Endothelial cell of umbilical vein (primary cell): Measurements from ENCODE around the gene BABAM1. TPM values are rescaled to one million over a fixed set of nuclear protein-coding genes. Genes with fewer than 3 reads are reported as not detected.

Source experiments
- BruUV-seq: library from RNA; stranded (reverse); fragments of 400-500 nt; replicated peaks from 2 replicates; lab custom pipeline; 2021; lab: Mats Ljungman, UMichigan
- CTCF ChIA-PET: fragments of 300-600, 350-600 bp; sonication (Branson Sonifier 250); formaldehyde crosslinking; loops from one replicate; lab custom pipeline; 2021; ENCODE audit warnings: antibody characterized with exemption, inconsistent platforms; lab: Charles Lee
- POLR2A ChIA-PET: fragments of 300-600, 350-600 bp; sonication (Branson Sonifier 250); formaldehyde crosslinking; loops from one replicate; lab custom pipeline; 2021; ENCODE audit warnings: antibody characterized with exemption, inconsistent platforms; lab: Charles Lee
- DNase-seq: peaks from one replicate; pipeline ENCODE4 v3.0.0-alpha.2; 2011; ENCODE audit warnings: low read depth, low spot score
- FAIRE-seq: peaks from 2 replicates; lab custom pipeline; 2011; peaks lifted over from hg19 to GRCh38; lab: Jason Lieb, UNC
- H2AFZ ChIP-seq: 2 replicates; pipeline ENCODE4 v1.6.0; 2012; ENCODE audit warnings: low read depth, low read length, control low read depth, inconsistent platforms
- H3K27ac ChIP-seq: 2 replicates; pipeline ENCODE4 v1.5.1; 2011; ENCODE audit warnings: low read depth, mild to moderate bottlenecking, control low read depth, low read length, moderate library complexity; ENCODE audit not compliant: insufficient read depth
- H3K27me3 ChIP-seq, 2 experiments: 2 replicates each; pipeline versions ENCODE4 v1.6.0 to v1.6.1; 2011; ENCODE audit warnings: low read length in 2 of 2, mixed read lengths in 1 of 2; ENCODE audit not compliant: control insufficient read depth in 2 of 2, insufficient read depth in 2 of 2
- H3K36me3 ChIP-seq, 2 experiments: 2 replicates in 1 of 2; 3 replicates in 1 of 2; pipeline ENCODE4 v1.5.1; 2011; ENCODE audit warnings: low read length in 2 of 2, mild to moderate bottlenecking in 1 of 2, moderate library complexity in 1 of 2; ENCODE audit not compliant: control insufficient read depth in 2 of 2, insufficient read depth in 2 of 2; ENCODE audit errors: extremely low read depth in 1 of 2
- H3K4me1 ChIP-seq: 3 replicates; pipeline ENCODE4 v1.5.1; 2011; ENCODE audit warnings: mild to moderate bottlenecking, low read length; ENCODE audit not compliant: control insufficient read depth, insufficient read depth; ENCODE audit errors: extremely low read depth
- H3K4me2 ChIP-seq: 2 replicates; pipeline ENCODE4 v1.6.1; 2011; ENCODE audit warnings: low read length, control low read depth, mixed read lengths; ENCODE audit not compliant: insufficient read depth
- H3K4me3 ChIP-seq, 3 experiments: fragments of 200-600 bp in 1 of 3; sonication (generic), shearing (Covaris generic) in 1 of 3; replicated peaks in 1 of 3; 2 replicates each; pipeline ENCODE4 v1.5.1; 2011 to 2016; ENCODE audit warnings: control low read depth in 3 of 3, low read length in 3 of 3, mild to moderate bottlenecking in 2 of 3, inconsistent platforms in 1 of 3, low read depth in 1 of 3, moderate library complexity in 1 of 3; ENCODE audit not compliant: insufficient read depth in 1 of 3
- H3K79me2 ChIP-seq: 2 replicates; pipeline ENCODE4 v1.6.0; 2012; ENCODE audit warnings: low read length, inconsistent platforms; ENCODE audit not compliant: control insufficient read depth, insufficient read depth
- H3K9ac ChIP-seq: replicated peaks from 2 replicates; pipeline ENCODE3; 2011; ENCODE audit warnings: low read length, control low read depth; ENCODE audit not compliant: insufficient read depth; ENCODE audit errors: extremely low read depth
- H3K9me1 ChIP-seq: replicated peaks from 3 replicates; pipeline ENCODE4 v1.6.0; 2011; ENCODE audit warnings: mild to moderate bottlenecking, low read length; ENCODE audit not compliant: control insufficient read depth, insufficient read depth; ENCODE audit errors: extremely low read depth
- H3K9me3 ChIP-seq: replicated peaks from 2 replicates; pipeline ENCODE4 v1.5.1; 2012; ENCODE audit warnings: low read length, inconsistent platforms; ENCODE audit not compliant: control insufficient read depth, insufficient read depth
- H4K20me1 ChIP-seq: replicated peaks from 2 replicates; pipeline ENCODE3; 2011; ENCODE audit warnings: mild to moderate bottlenecking, low read length; ENCODE audit not compliant: control insufficient read depth, insufficient read depth; ENCODE audit errors: extremely low read depth
- EZH2 ChIP-seq: IDR thresholded peaks from 2 replicates; pipeline ENCODE4 v1.6.1; 2012; ENCODE audit warnings: borderline replicate concordance, low read depth, mild to moderate bottlenecking, moderate library complexity, low read length, inconsistent platforms; ENCODE audit not compliant: severe bottlenecking
- FOS ChIP-seq: IDR thresholded peaks from 2 replicates; pipeline ENCODE4 v1.6.1; 2011; ENCODE audit warnings: mild to moderate bottlenecking, low read length, moderate library complexity, borderline replicate concordance; ENCODE audit not compliant: insufficient read depth
- GATA2 ChIP-seq: IDR thresholded peaks from 2 replicates; pipeline ENCODE4 v1.7.0; 2011; ENCODE audit warnings: low read depth, mild to moderate bottlenecking, moderate library complexity, mixed read lengths, low read length; ENCODE audit not compliant: insufficient read length, insufficient read depth
- JUN ChIP-seq: IDR thresholded peaks from 2 replicates; pipeline ENCODE4 v1.6.1; 2011; ENCODE audit warnings: borderline replicate concordance, low read depth; ENCODE audit not compliant: insufficient read length, insufficient read depth
- MYC ChIP-seq: IDR thresholded peaks from one replicate; pipeline ENCODE4 v1.6.1; 2011; ENCODE audit warnings: mild to moderate bottlenecking, low read depth, low read length
- POLR2A ChIP-seq: IDR thresholded peaks from 2 replicates; pipeline ENCODE4 v1.6.1; 2012; ENCODE audit warnings: low read depth, mild to moderate bottlenecking, control low read depth, low read length
- POLR2AphosphoS5 ChIP-seq: IDR thresholded peaks from 2 replicates; pipeline ENCODE4 v1.6.1; 2012; ENCODE audit warnings: low read depth, mild to moderate bottlenecking, control low read depth, low read length, moderate library complexity; ENCODE audit not compliant: insufficient read depth
- dilution Hi-C: fragments of 300-500 bp; cut with MboI; formaldehyde crosslinking; loops from one replicate; pipeline ENCODE4 v1.15.0; 2019; ENCODE audit warnings: low sequenced_read_pairs; ENCODE audit not compliant: extremely low pct_ligation_motif_present
- intact Hi-C: fragments of 100-400 bp; cut with micrococcal nuclease; formaldehyde crosslinking; loops from one replicate; pipeline ENCODE4 v1.10.0; 2022
- polyA plus RNA-seq, 4 experiments: library from polyadenylated mRNA; depleted of rRNA in 3 of 4; stranded (reverse) in 3 of 4; unstranded in 1 of 4; fragments of >200 nt; gene quantifications; 2 replicates each; pipeline versions ENCODE4 v1.2.1 to v1.2.3, GENCODE V29; 2011 to 2012; ENCODE audit warnings: missing spikeins in 1 of 4
- total RNA-seq: library from RNA; stranded (reverse); gene quantifications from 2 replicates; pipeline ENCODE4 v1.2.3, GENCODE V29; 2021
- TF ChIP-seq, protein P1 (sequence below), 2 donors: IDR thresholded peaks; 1 replicate in 1 of 2; 2 replicates in 1 of 2; pipeline ENCODE4 v1.5.1; 2011; ENCODE audit warnings: low read length in 2 of 2, mild to moderate bottlenecking in 2 of 2, moderate library complexity in 2 of 2, control low read depth in 1 of 2, inconsistent platforms in 1 of 2, low read depth in 1 of 2; ENCODE audit not compliant: insufficient read depth in 1 of 2; ENCODE audit errors: extremely low read depth in 1 of 2
- TF ChIP-seq, protein P2 (sequence below): IDR thresholded peaks from 2 replicates; pipeline ENCODE4 v1.6.1; 2011; ENCODE audit not compliant: insufficient read depth, insufficient read length

BABAM1 gene
- total and polyA plus RNA-seq, 2 donors (not counting 3 experiments of a cell fraction or from before 2014, with no cell fraction given), result 118 to 140 TPM

DNA sequence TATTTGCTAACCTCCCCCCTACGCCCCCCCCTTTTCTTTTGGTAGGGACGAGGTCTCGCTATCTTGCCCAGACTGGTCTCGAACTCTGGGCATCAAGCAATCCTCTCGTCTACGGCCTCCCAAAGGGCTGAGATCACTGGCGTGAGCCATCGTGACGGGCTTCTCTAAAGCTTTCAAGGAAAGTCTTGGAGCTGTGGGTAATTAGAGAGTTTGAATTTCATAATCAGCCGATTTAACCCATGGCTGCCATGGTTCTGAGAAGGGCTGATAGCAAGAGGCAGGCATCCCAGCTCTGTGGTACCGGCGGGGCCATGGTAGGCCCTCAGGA, 36.7 kb downstream of the BABAM1 start:
- Histone ChIP-seq H3K4me1 (peaks cover 9% of the 10 kb centered on the region), H3K36me3 (no peaks in the 10 kb centered on the region), H3K79me2 (no peaks in the 10 kb centered on the region), H3K27me3 (no peaks in the 10 kb centered on the region), H3K4me3 (no peak overlapping the region), H3K9ac (no peak overlapping the region), H3K27ac (no peak overlapping the region), H4K20me1 (no peaks in the 10 kb centered on the region), H2AFZ (no peak overlapping the region), H3K9me1 (no peaks in the 10 kb centered on the region), H3K4me2 (no peak overlapping the region), H3K9me3 (no peaks in the 10 kb centered on the region)
- ChIA-PET CTCF (interaction anchor here (1.3 to 3.3 kb wide), 2 partner anchors 10 to 87 kb away, joined by 6 to 70 read pairs; no protein-coding TSS in a partner anchor), POLR2A (no interaction called here)
- no peak for FAIRE-seq
- dilution Hi-C loops, result no loop called here
- DNase-seq, result no peak
- BruUV-seq, result no TSS peak
- TF ChIP-seq JUN, result no peak
- TF ChIP-seq FOS, result no peak
- TF ChIP-seq MYC, result no peak
- TF ChIP-seq GATA2, result no peak
- TF ChIP-seq POLR2A, result no peak
- TF ChIP-seq POLR2AphosphoS5, result no peak
- TF ChIP-seq, protein P1, sequence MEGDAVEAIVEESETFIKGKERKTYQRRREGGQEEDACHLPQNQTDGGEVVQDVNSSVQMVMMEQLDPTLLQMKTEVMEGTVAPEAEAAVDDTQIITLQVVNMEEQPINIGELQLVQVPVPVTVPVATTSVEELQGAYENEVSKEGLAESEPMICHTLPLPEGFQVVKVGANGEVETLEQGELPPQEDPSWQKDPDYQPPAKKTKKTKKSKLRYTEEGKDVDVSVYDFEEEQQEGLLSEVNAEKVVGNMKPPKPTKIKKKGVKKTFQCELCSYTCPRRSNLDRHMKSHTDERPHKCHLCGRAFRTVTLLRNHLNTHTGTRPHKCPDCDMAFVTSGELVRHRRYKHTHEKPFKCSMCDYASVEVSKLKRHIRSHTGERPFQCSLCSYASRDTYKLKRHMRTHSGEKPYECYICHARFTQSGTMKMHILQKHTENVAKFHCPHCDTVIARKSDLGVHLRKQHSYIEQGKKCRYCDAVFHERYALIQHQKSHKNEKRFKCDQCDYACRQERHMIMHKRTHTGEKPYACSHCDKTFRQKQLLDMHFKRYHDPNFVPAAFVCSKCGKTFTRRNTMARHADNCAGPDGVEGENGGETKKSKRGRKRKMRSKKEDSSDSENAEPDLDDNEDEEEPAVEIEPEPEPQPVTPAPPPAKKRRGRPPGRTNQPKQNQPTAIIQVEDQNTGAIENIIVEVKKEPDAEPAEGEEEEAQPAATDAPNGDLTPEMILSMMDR (IDR thresholded peaks at IDR 0.05; ENCODE audit: extremely low read depth in 1 of 2, insufficient read depth in 1 of 2, low read depth in 1 of 2, low read length in 2 of 2), result no peak
- no peak for TF ChIP-seq EZH2
- TF ChIP-seq, protein P2, sequence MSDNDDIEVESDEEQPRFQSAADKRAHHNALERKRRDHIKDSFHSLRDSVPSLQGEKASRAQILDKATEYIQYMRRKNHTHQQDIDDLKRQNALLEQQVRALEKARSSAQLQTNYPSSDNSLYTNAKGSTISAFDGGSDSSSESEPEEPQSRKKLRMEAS, result no peak
- intact Hi-C loops, result no loop called here
